ENCODE results near the gene GRAMD1C.

DNA sequence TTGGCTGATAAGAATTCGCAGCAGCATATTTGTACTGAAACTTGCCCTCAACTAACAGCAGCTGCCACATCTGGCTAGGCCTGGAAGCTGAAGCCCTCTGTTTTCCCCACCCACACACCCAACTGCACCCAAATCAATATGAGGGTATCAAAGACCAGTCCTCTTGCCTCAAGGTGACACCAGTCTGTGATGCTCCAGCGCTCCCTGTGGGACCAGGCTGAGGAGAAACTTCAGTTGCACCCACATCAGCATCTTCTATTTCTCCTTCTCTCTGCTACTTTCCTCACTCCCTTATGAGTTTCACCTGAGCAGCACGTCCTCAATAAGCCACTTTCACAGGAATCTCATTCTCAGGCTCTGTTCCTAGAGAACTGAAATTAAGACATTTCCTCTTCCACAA, 18.7 kb upstream of the GRAMD1C start:
- TF ChIP-seq, protein P1, sequence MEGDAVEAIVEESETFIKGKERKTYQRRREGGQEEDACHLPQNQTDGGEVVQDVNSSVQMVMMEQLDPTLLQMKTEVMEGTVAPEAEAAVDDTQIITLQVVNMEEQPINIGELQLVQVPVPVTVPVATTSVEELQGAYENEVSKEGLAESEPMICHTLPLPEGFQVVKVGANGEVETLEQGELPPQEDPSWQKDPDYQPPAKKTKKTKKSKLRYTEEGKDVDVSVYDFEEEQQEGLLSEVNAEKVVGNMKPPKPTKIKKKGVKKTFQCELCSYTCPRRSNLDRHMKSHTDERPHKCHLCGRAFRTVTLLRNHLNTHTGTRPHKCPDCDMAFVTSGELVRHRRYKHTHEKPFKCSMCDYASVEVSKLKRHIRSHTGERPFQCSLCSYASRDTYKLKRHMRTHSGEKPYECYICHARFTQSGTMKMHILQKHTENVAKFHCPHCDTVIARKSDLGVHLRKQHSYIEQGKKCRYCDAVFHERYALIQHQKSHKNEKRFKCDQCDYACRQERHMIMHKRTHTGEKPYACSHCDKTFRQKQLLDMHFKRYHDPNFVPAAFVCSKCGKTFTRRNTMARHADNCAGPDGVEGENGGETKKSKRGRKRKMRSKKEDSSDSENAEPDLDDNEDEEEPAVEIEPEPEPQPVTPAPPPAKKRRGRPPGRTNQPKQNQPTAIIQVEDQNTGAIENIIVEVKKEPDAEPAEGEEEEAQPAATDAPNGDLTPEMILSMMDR (IDR thresholded peaks at IDR 0.05; ENCODE audit: insufficient read depth, low read depth, low read length): no peak
- TF ChIP-seq EZH2 (IDR thresholded peaks at IDR 0.05; ENCODE audit: insufficient read depth, low read length): no peak
